Adrenal gland (tissue), 5 donors: ENCODE data around the gene MRPS33.

Experiments
- CTCF ChIP-seq, 6 experiments: fragments of 450-650 bp in 4 of 6; fragments of 200-600 bp in 2 of 6; sonication (generic) in 1 of 6; IDR thresholded peaks; 1 replicate in 5 of 6; 2 replicates in 1 of 6; pipeline versions ENCODE4 v1.5.1 to v1.8.0; 2016 to 2021; ENCODE audit warnings: antibody characterized with exemption in 6 of 6, mild to moderate bottlenecking in 2 of 6, moderate library complexity in 1 of 6
- POLR2A ChIP-seq, 2 donors: fragments of 450-650 bp; IDR thresholded peaks; one replicate each; pipeline ENCODE4 v1.6.1; 2017; ENCODE audit warnings: antibody characterized with exemption in 2 of 2, mild to moderate bottlenecking in 2 of 2, moderate library complexity in 1 of 2
- donor health status: DM: no; HTN: no; CAD: no.

GRCh38 chr7:140972344-140972743 is 42.4 kb downstream of the MRPS33 start:
- no peak for TF ChIP-seq CTCF (IDR thresholded peaks at IDR 0.05)
- no peak for TF ChIP-seq POLR2A (IDR thresholded peaks at IDR 0.05)
